ENCODE data around the gene SPATA32.
A peak's percentile ranks its signal among the peaks of the same experiment; 100 is the strongest.

Gene SPATA32

GRCh38 chr17:45226576-45226975 is 35.3 kb downstream of the SPATA32 start:
- Histone ChIP-seq H3K4me1 (ENCODE audit: insufficient read depth, low read length) (peaks cover 81% of the 10 kb centered on the region), H3K27ac (ENCODE audit: low read length) (peak overlapping the region; percentile 95), H3K9me3 (ENCODE audit: insufficient read depth, low read length, severe bottlenecking) (no peaks in the 10 kb centered on the region), H3K4me2 (ENCODE audit: insufficient read depth, low read length) (peak overlapping the region; percentile 86), H3K4me3 (ENCODE audit: low read depth in 1 of 2, low read length in 2 of 2) (peak overlapping the region; percentile 6 to 69; a peak in 3 of 4 replicates), H4K20me1 (ENCODE audit: insufficient read depth, low read length) (peaks cover 40% of the 10 kb centered on the region), H2AFZ (ENCODE audit: low read depth, low read length) (peak overlapping the region; percentile 22; the same call in 1 of the 2 replicates), H3K36me3 (ENCODE audit: insufficient read depth, low read length) (peaks cover 31% of the 10 kb centered on the region), H3K27me3 (ENCODE audit: insufficient read depth, low read length, poor library complexity) (no peaks in the 10 kb centered on the region), H3K79me2 (ENCODE audit: insufficient read depth, low read length) (peaks cover 98% of the 10 kb centered on the region), H3K9ac (ENCODE audit: low read depth, low read length) (peak overlapping the region; percentile 93)
- DNase-seq (no peak), ATAC-seq (ENCODE audit: insufficient read depth, low read depth) (no peak)
- no peak for TF ChIP-seq CTCF (IDR thresholded peaks at IDR 0.05; ENCODE audit: borderline replicate concordance, extremely low read depth, low read length, poor library complexity, severe bottlenecking)
- no peak for TF ChIP-seq EZH2 (IDR thresholded peaks at IDR 0.05; ENCODE audit: borderline replicate concordance, low read depth, low read length, severe bottlenecking)

- Histone ChIP-seq H3K36me3 (ENCODE audit: insufficient read depth, low read length) (peaks cover 30% of the 10 kb centered on the region), H3K9me3 (ENCODE audit: insufficient read depth, low read length, severe bottlenecking) (no peaks in the 10 kb centered on the region), H3K9ac (ENCODE audit: low read depth, low read length) (peak overlapping the region; percentile 93), H2AFZ (ENCODE audit: low read depth, low read length) (peak overlapping the region; percentile 22; the same call in 1 of the 2 replicates), H3K4me2 (ENCODE audit: insufficient read depth, low read length) (peak overlapping the region; percentile 86), H3K27ac (ENCODE audit: low read length) (peak overlapping the region; percentile 95), H4K20me1 (ENCODE audit: insufficient read depth, low read length) (peaks cover 37% of the 10 kb centered on the region), H3K79me2 (ENCODE audit: insufficient read depth, low read length) (peaks cover 97% of the 10 kb centered on the region), H3K27me3 (ENCODE audit: insufficient read depth, low read length, poor library complexity) (no peaks in the 10 kb centered on the region), H3K4me1 (ENCODE audit: insufficient read depth, low read length) (peaks cover 84% of the 10 kb centered on the region), H3K4me3 (ENCODE audit: low read depth in 1 of 2, low read length in 2 of 2) (peak overlapping the region; percentile 6 to 69; a peak in 3 of 4 replicates)
- DNase-seq: peak; percentile 99
- no peak for TF ChIP-seq EZH2 (IDR thresholded peaks at IDR 0.05; ENCODE audit: borderline replicate concordance, low read depth, low read length, severe bottlenecking)
- TF ChIP-seq CTCF (IDR thresholded peaks at IDR 0.05; ENCODE audit: borderline replicate concordance, extremely low read depth, low read length, poor library complexity, severe bottlenecking): no peak
- peak; percentile 79 for ATAC-seq (ENCODE audit: insufficient read depth, low read depth)
Measured at GRCh38 chr17:45225964-45226530, 35.8 kb downstream of the SPATA32 start.

- peaks cover 29% of the 10 kb centered on the region for H4K20me1 ChIP-seq (ENCODE audit: insufficient read depth, low read length)
- H3K9ac ChIP-seq (ENCODE audit: low read depth, low read length): peak overlapping the region; percentile 93
- H3K27me3 ChIP-seq (ENCODE audit: insufficient read depth, low read length, poor library complexity): no peaks in the 10 kb centered on the region
- no peak overlapping the region for H2AFZ ChIP-seq (ENCODE audit: low read depth, low read length)
- peak overlapping the region in 1 of 2 experiments; percentile 69; a peak in 3 of 4 replicates for H3K4me3 ChIP-seq (ENCODE audit: low read depth in 1 of 2, low read length in 2 of 2)
- no peak for TF ChIP-seq CTCF (IDR thresholded peaks at IDR 0.05; ENCODE audit: borderline replicate concordance, extremely low read depth, low read length, poor library complexity, severe bottlenecking)
- TF ChIP-seq EZH2 (IDR thresholded peaks at IDR 0.05; ENCODE audit: borderline replicate concordance, low read depth, low read length, severe bottlenecking): no peak
- H3K36me3 ChIP-seq (ENCODE audit: insufficient read depth, low read length): peaks cover 23% of the 10 kb centered on the region
- no peaks in the 10 kb centered on the region for H3K9me3 ChIP-seq (ENCODE audit: insufficient read depth, low read length, severe bottlenecking)
- peaks cover 97% of the 10 kb centered on the region for H3K79me2 ChIP-seq (ENCODE audit: insufficient read depth, low read length)
- H3K27ac ChIP-seq (ENCODE audit: low read length): peak overlapping the region; percentile 95
- ATAC-seq (ENCODE audit: insufficient read depth, low read depth) (peak; percentile 47), DNase-seq (peak; percentile 83)
- H3K4me1 ChIP-seq (ENCODE audit: insufficient read depth, low read length): peaks cover 88% of the 10 kb centered on the region
- H3K4me2 ChIP-seq (ENCODE audit: insufficient read depth, low read length): peak overlapping the region; percentile 86
Measured at GRCh38 chr17:45225051-45225700, 36.7 kb downstream of the SPATA32 start.

All from DND-41 (cell line).